ENCODE results near the gene TMEM63B.

GRCh38 chr6:44148306-44148705 lies 21.0 kb downstream of the TMEM63B start:
- TF ChIP-seq FOSL2 (IDR thresholded peaks at IDR 0.05) (no peak), FOSL2 (CRISPR knock-in tag; IDR thresholded peaks at IDR 0.05) (no peak), CTCF (IDR thresholded peaks at IDR 0.05) (no peak), JUN (IDR thresholded peaks at IDR 0.05) (no peak), POLR2A (IDR thresholded peaks at IDR 0.05; ENCODE audit: low read length) (no peak), JUNB (IDR thresholded peaks at IDR 0.05) (no peak), USF2 (IDR thresholded peaks at IDR 0.05) (no peak), SREBF2 (IDR thresholded peaks at IDR 0.05) (no peak), HOXB13 (CRISPR knock-in tag; IDR thresholded peaks at IDR 0.05; ENCODE audit: low read depth) (no peak), CEBPB (IDR thresholded peaks at IDR 0.05) (no peak), REST (IDR thresholded peaks at IDR 0.05) (no peak), CBX2 (IDR thresholded peaks at IDR 0.05; ENCODE audit: borderline replicate concordance, low read depth) (no peak), CHD4 (IDR thresholded peaks at IDR 0.05; ENCODE audit: borderline replicate concordance) (no peak), MAFK (IDR thresholded peaks at IDR 0.05; ENCODE audit: partially characterized antibody) (no peak), PBX3 (IDR thresholded peaks at IDR 0.05) (no peak)
